Activated naive CD4-positive, alpha-beta T cell (primary cell): ENCODE data around the gene HDGFL1.

Experiments
- DNase-seq, 4 experiments: peaks; one replicate each; lab custom pipeline; 2025; lab: John Stamatoyannopoulos, UW

Gene HDGFL1

DNA sequence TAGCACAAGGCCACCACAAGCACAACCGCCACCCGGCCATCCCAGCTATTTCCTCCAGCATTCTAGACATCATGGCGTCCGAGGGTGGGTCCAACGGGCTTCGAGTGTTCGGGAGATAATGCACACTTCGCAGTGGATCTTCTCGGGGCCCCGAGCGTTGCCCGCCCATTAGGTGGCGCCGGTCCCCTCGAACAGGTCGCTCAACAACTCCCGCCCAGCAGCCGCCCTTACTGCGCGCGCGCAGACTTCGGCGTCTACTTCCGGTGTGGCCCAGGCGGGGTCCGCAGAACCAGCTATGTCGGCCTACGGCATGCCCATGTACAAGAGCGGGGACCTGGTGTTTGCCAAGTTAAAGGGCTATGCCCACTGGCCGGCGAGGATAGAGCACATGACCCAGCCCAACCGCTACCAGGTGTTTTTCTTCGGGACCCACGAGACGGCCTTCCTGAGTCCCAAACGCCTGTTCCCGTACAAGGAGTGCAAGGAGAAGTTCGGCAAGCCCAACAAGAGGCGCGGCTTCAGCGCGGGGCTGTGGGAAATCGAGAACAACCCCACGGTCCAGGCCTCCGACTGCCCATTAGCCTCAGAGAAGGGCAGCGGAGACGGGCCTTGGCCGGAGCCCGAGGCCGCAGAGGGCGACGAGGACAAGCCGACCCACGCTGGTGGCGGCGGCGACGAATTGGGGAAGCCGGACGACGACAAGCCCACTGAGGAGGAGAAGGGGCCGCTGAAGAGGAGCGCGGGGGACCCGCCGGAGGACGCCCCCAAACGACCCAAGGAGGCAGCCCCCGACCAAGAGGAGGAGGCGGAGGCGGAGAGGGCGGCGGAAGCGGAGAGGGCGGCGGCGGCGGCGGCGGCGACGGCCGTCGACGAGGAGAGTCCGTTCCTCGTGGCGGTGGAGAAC is at the start of gene HDGFL1:
Gene HDGFL1, plus strand, starts transcription at position 286 of the 904 bp plus-strand sequence. Its CDS starts 10 bp downstream, at position 296.
- no peak for DNase-seq

DNA sequence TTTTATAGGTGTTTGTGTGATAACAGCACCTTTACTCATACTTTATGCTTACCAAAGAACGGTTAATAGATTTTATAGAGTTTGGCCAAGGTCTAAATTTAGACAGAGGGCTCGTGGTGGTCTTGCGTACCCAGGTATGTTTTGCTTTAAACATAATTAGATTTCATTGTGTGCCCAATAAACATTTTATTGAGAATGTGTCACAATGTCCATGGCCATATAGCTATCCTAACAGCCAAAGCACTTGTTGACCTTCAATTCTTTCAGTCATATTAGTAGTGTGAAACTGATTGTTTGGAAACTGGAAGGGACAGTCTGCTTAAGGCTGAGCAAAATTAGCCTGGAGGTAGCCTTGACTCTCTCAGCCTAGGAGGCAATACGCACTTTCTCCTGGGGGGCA is 48.3 kb upstream of the HDGFL1 start:
- DNase-seq: no peak

- DNase-seq: no peak
These were observed 42.6 kb upstream of the HDGFL1 start for GRCh38 chr6:22526736-22527135.

GRCh38 chr6:22529866-22530265 is 39.5 kb upstream of the HDGFL1 start:
- no peak for DNase-seq

DNA sequence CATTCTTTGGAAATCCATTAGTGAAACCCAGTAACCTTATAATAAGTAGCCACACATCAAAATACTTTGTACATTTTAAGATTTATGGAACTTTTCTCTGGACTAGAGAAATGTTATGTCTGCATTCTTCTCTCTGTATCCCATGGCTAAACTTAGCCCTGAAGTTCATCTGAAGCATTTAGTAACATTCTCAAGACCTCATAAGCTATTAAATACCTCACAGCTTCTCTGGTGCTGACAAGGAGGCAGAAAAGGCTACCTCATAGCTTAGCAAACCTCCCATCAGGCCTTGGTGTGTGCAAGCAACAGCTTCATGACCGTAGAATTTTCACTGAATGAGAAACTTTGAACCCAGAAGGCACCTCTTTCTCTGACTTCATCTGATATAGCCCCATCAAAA is 38.9 kb upstream of the HDGFL1 start:
- no peak for DNase-seq

- DNase-seq: no peak
These were observed 33.2 kb upstream of the HDGFL1 start for GRCh38 chr6:22536122-22536521.

- no peak for DNase-seq
These were observed 24.9 kb upstream of the HDGFL1 start for GRCh38 chr6:22544476-22544875.

DNA sequence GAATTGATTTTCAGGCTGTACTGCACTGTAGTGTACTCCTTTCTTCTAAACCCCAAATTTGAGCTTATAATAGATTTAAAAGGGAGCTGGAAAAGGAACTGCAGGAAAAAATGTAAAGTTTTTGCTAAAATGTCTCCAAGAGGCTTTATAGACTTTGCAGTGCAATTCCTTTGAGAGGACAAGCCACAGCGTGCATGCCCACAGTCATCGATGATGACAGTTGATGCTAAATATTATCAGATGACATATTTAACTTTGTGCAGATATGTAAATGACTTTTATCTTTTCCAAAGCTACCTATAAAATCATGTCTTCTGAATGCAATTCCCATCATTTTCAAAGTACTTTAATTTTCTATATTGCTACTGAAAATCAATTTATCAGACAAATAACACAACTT is 24.3 kb upstream of the HDGFL1 start:
- DNase-seq: no peak

GRCh38 chr6:22546236-22546635 is 23.1 kb upstream of the HDGFL1 start:
- no peak for DNase-seq

DNA sequence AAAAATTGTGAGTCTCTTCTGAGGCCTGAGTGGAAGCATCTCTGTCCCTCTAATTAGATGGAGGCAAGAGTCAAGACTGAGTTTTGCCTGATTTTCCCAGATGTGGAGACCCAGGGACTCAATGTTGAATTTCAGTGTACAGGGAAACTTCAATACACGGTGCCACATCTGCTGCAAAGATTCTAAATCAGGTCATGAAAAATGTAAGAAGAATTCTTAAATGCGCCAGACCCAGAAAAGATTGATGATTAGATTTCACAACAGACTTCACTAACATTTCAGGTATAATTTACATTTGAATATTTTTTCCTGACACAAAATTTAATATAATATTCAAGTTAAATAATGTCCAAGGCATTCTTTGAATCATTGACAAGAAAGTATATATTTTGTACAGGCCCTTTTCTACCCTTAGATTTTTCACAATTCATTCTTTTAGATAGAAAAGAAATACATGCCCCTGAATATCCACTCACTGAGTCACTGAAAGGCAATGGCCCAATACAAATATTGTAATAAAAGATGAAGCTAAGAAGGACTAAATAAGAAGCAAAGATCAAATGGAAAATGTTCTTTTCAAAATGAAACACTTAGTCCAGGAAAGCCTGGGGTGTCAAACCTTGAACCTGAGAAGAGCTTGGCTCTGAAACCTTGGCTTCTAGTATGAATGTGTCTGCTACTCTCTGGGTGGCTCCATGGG is 18.2 kb upstream of the HDGFL1 start:
- no peak for DNase-seq

- DNase-seq: no peak
These were observed 13.1 kb upstream of the HDGFL1 start for GRCh38 chr6:22556266-22556665.

GRCh38 chr6:22557007-22557406 is 12.4 kb upstream of the HDGFL1 start:
- no peak for DNase-seq

DNA sequence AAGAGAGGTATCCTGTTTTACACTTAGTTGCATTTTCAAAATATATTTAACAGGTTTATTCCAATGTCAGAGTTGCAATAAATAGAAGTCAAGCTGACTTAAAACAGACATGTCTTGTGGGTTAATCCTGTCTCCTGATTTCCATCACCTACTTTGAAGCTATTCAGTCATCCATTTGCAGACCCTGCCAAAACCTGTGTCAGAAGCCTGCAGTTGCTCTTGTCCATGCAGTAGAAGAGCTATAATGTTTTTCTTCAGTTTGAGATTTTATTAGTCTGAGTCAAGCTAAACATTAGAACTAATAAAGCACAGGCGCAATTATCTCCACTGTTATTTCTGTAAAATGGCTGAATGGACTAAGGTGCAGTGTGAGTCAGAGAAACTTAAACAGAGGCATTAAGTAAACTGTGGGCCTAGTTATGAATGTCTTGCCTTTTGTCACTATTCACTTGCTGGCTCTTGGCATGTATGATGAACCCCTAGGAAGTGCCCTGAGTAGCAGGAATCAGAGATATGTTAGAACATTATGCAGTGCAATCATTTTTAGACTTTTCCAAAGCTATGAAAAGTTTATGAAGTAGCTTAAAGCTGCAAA is 11.0 kb upstream of the HDGFL1 start:
- no peak for DNase-seq

DNA sequence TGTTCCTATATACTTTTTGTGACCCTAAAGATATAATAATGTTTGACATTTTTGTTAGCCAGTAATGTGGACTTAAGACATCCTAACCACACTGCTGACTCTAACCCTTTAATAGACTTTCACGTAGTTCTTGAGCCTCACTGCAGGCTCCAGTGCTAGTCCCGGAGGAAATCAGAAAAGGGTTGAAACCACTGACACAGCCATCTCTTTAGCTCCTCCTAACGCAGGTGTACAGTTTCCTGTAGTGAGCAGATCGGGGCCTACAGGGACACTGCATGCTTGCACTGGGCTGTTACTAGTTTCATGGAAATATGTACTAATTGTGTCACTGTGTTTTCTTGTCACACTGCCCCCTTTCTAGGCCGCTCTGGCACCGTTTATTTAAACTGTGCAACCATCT is 512 bp upstream of the HDGFL1 start:
- no peak for DNase-seq

DNA sequence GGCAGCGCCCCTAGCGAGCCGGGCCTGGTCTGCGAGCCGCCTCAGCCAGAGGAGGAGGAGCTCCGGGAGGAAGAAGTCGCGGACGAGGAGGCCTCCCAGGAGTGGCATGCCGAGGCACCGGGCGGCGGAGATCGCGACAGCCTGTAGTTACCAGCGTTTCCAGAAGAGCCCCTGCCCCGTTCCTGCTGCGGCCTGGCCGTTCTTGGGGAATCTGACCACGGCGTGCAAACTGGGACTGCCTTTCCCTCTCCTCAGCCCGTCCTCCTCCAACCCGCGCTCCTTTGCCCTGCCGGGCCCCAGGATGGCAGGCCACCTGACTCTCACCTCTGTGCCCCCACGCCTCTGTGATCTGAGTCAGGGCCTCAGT is 802 bp downstream of the HDGFL1 start:
- DNase-seq: no peak

GRCh38 chr6:22575190-22575589 is 5.8 kb downstream of the HDGFL1 start:
- no peak for DNase-seq

DNA sequence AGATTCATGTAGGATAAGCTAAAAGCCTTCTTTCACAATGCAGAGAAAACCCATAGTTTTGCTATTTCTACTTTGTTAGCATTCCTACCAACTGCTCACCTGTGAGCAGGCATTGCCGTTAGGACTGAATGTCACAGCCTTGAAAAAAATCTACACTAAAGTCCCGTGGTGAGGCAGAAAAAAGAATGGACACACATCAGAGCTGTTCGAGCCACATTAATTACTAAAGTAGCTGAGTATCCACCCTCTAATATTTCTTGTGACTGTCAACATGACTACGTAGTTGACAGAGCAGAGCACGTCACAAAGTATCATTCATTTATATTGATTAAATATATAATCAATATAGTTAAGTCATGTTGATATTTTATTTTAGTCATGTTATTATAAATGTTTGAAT is 10.1 kb downstream of the HDGFL1 start:
- no peak for DNase-seq

DNA sequence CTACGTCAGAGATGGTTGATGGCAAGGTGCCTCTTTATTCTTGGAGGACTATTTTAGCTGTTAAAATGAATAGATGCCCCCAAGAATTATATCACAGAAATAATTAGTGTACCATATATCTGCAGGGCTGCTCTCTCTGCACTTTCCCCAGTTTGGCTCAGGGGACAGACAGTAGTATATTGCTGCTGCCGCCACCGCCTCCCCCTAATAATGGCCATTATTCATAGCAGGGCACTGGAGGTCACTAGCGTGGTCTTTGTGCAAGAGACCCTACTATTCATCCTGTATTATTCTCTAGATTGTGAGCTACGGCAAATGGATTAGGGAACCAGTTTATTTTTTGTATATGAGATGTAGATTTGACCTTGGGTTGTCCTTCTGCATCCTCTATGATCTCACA is 11.0 kb downstream of the HDGFL1 start:
- no peak for DNase-seq

- no peak for DNase-seq
These were observed 13.2 kb downstream of the HDGFL1 start for GRCh38 chr6:22582417-22583205.

- DNase-seq: no peak
These were observed 13.9 kb downstream of the HDGFL1 start for GRCh38 chr6:22583230-22583629.

DNA sequence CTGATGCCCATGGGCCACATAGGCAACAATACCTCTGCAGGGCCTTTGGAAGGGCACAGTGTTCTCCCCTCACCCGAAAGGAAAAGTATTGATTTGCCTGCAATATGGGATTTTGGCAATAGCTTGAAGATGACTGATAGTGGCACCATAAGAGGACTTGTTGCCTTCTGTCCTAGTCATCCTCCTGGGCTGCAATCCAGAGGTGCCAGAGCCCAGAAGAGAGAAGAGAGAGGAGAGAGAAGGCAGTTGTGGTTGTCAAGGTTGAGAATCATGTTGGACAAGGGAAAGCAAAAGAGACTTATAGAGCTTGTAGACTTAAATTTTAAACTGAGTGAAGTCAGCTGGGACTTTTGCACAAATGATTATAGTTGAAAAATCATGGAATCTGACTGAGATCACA is 14.6 kb downstream of the HDGFL1 start:
- no peak for DNase-seq

- DNase-seq: no peak
These were observed 19.8 kb downstream of the HDGFL1 start for GRCh38 chr6:22589118-22589517.
